K562 (cell line): Measurements from ENCODE around the gene INO80. TPM values are rescaled to one million over a fixed set of nuclear protein-coding genes. Genes with fewer than 3 reads are reported as not detected.
A peak's percentile ranks its signal among the peaks of the same experiment; 100 is the strongest.

ENCODE experiments used
- ATAC-seq: fragments of 200-7000 bp; cut with Tn5 transposase; 3 replicates; pipeline ENCODE4 v1.9.1; 2020; ENCODE audit warnings: moderate library complexity
- BruUV-seq: library from RNA; stranded (reverse); fragments of 400-500 nt; replicated peaks from 2 replicates; lab custom pipeline; 2021; lab: Mats Ljungman, UMichigan
- CTCF ChIA-PET: fragments of 300-600 bp; formaldehyde crosslinking; extraction: SDS; loops from one replicate; lab custom pipeline; 2021; ENCODE audit warnings: low intra/inter-chr PET ratio; lab: Yijun Ruan, JAX
- POLR2A ChIA-PET: fragments of 300-600, 350-650 bp; sonication (Branson Sonifier 250); formaldehyde crosslinking; extraction: SDS; loops from one replicate; lab custom pipeline; 2021; ENCODE audit warnings: antibody characterized with exemption, inconsistent platforms; lab: Yijun Ruan, JAX
- DNase-seq, 4 experiments: peaks; one replicate each; pipeline versions ENCODE4 v3.0.0 to v3.0.0-alpha.2; 2011 to 2018; ENCODE audit warnings: low spot score in 3 of 4, mixed read lengths in 3 of 4; ENCODE audit errors: extremely low read depth in 1 of 4
- FAIRE-seq: peaks from 2 replicates; lab custom pipeline; 2011; peaks lifted over from hg19 to GRCh38; lab: Jason Lieb, UNC
- H2AFZ ChIP-seq: 2 replicates; pipeline ENCODE4 v1.6.0; 2011; ENCODE audit warnings: low read depth, low read length, control low read depth, inconsistent platforms
- H3K27ac ChIP-seq: fragments of 200-600 bp; 3 replicates; pipeline ENCODE4 v1.8.0; 2011; ENCODE audit warnings: low read depth, mild to moderate bottlenecking, control low read depth, inconsistent platforms, low read length, moderate library complexity, mixed read lengths; ENCODE audit errors: extremely low read depth
- H3K27me3 ChIP-seq, 2 experiments: fragments of 300-600 bp in 1 of 2; 2 replicates in 1 of 2; 3 replicates in 1 of 2; pipeline versions ENCODE4 v1.6.0 to v1.8.0; 2011; ENCODE audit warnings: inconsistent platforms in 2 of 2, low read length in 2 of 2, mild to moderate bottlenecking in 1 of 2, mixed read lengths in 1 of 2, moderate library complexity in 1 of 2; ENCODE audit not compliant: control insufficient read depth in 2 of 2, insufficient read depth in 2 of 2
- H3K36me3 ChIP-seq: fragments of 300-600 bp; 3 replicates; pipeline ENCODE4 v1.8.0; 2011; ENCODE audit warnings: mild to moderate bottlenecking, low read length, inconsistent platforms; ENCODE audit not compliant: control insufficient read depth, insufficient read depth
- H3K4me1 ChIP-seq, 2 experiments: fragments of 200-600 bp in 1 of 2; replicated peaks in 1 of 2; 2 replicates in 1 of 2; 3 replicates in 1 of 2; pipeline versions ENCODE4 v1.5.1 to v1.8.0; 2011; ENCODE audit warnings: inconsistent platforms in 2 of 2, low read length in 2 of 2, mild to moderate bottlenecking in 1 of 2, mixed read lengths in 1 of 2, moderate library complexity in 1 of 2; ENCODE audit not compliant: control insufficient read depth in 2 of 2, insufficient read depth in 2 of 2
- H3K4me2 ChIP-seq: 2 replicates; pipeline ENCODE4 v1.6.1; 2011; ENCODE audit warnings: low read length, control low read depth, inconsistent platforms, mixed read lengths; ENCODE audit not compliant: insufficient read depth
- H3K4me3 ChIP-seq: fragments of 200-600 bp; sonication (generic), shearing (Covaris generic); 2 replicates; pipeline ENCODE4 v1.5.1; 2016; ENCODE audit warnings: control low read depth, inconsistent platforms
- H3K79me2 ChIP-seq: fragments of 200-600 bp; 3 replicates; pipeline ENCODE4 v1.8.0; 2011; ENCODE audit warnings: low read length, inconsistent platforms; ENCODE audit not compliant: control insufficient read depth, insufficient read depth
- H3K9ac ChIP-seq, 2 experiments: 2 replicates each; pipeline versions ENCODE4 v1.6.0 to v1.6.1; 2011; ENCODE audit warnings: low read depth in 2 of 2, low read length in 2 of 2, control low read depth in 1 of 2, inconsistent platforms in 1 of 2, mild to moderate bottlenecking in 1 of 2, mixed read lengths in 1 of 2; ENCODE audit not compliant: insufficient read depth in 1 of 2
- H3K9me1 ChIP-seq: one replicate; pipeline ENCODE4 v1.6.0; 2011; ENCODE audit warnings: inconsistent platforms, mild to moderate bottlenecking, low read length, moderate library complexity; ENCODE audit not compliant: control insufficient read depth, insufficient read depth
- H3K9me3 ChIP-seq: replicated peaks from 2 replicates; pipeline ENCODE4 v1.5.1; 2011; ENCODE audit warnings: low read depth, low read length, inconsistent platforms; ENCODE audit not compliant: control insufficient read depth, insufficient read depth
- H4K20me1 ChIP-seq: replicated peaks from 2 replicates; pipeline ENCODE4 v1.6.1; 2011; ENCODE audit warnings: low read length, inconsistent platforms, mixed read lengths; ENCODE audit not compliant: control insufficient read depth, insufficient read depth
- ATF1 ChIP-seq, 2 experiments: fragments of 450-650 bp in 1 of 2; IDR thresholded peaks; 2 replicates each; pipeline ENCODE4 v1.6.1; 2016; ENCODE audit warnings: missing compliant biosample characterization in 1 of 2, missing genetic modification characterization in 1 of 2
- E2F8 ChIP-seq: fragments of 450-650 bp; IDR thresholded peaks from 2 replicates; pipeline ENCODE4 v1.7.1; 2018; ENCODE audit warnings: mild to moderate bottlenecking, low read depth; ENCODE audit not compliant: partially characterized antibody
- HMGXB4 ChIP-seq: sonication (generic); formaldehyde crosslinking; IDR thresholded peaks from 2 replicates; pipeline ENCODE4 v1.8.1; 2023; ENCODE audit warnings: mild to moderate bottlenecking, missing genetic modification reagents
- NFIC ChIP-seq: fragments of 450-650 bp; IDR thresholded peaks from 2 replicates; pipeline ENCODE4 v1.6.1; 2017; ENCODE audit warnings: mild to moderate bottlenecking, inconsistent platforms
- PHF8 ChIP-seq: fragments of 200-600 bp; sonication (generic); IDR thresholded peaks from 2 replicates; pipeline ENCODE4 v1.6.1; 2012; ENCODE audit warnings: mixed run types, mild to moderate bottlenecking, inconsistent platforms, low read length, moderate library complexity, borderline replicate concordance
- WGBS: fragments of 100-300 bp; shearing (Covaris generic); methylation state at CpG from one replicate; pipeline ENCODE4 v1.1.6; 2016; ENCODE audit warnings: low coverage, mixed read lengths; ENCODE audit not compliant: insufficient coverage; ENCODE audit errors: missing lambda C conversion rate; 5-methylcytosine and 5-hydroxymethylcytosine counted together
- in situ Hi-C: fragments of 300-500 bp; cut with MboI; formaldehyde crosslinking; loops from 4 replicates; pipeline ENCODE4 v1.15.0; 2018; ENCODE audit warnings: inconsistent platforms, mixed read lengths
- intact Hi-C: fragments of 100-400 bp; cut with micrococcal nuclease; formaldehyde crosslinking; loops from 2 replicates; pipeline ENCODE4 v1.14.2; 2022
- polyA plus RNA-seq, 8 experiments: library from polyadenylated mRNA; depleted of rRNA in 4 of 8; stranded (reverse) in 5 of 8; unstranded in 3 of 8; fragments of >200 nt; fragmentation: Nextera tagmentation in 2 of 8; fragmentation: Illumina TruSeq in 1 of 8; extraction: Ambion mirVana in 2 of 8; extraction: Trizol in 1 of 8; gene quantifications; 2 replicates each; pipeline versions ENCODE4 v1.2.1 to v1.2.3, GENCODE V29; 2011 to 2014; ENCODE audit warnings: inconsistent platforms in 1 of 8, missing spikeins in 1 of 8
- total RNA-seq, 7 experiments: library from RNA; depleted of rRNA in 6 of 7; stranded (reverse); fragments of >200 nt in 6 of 7; fragmentation: Illumina TruSeq in 2 of 7; extraction: Trizol in 2 of 7; gene quantifications; 2 replicates each; pipeline versions ENCODE4 v1.2.1 to v1.2.3, GENCODE V29; 2011 to 2021; ENCODE audit warnings: low replicate concordance in 1 of 7

INO80 gene
- total and polyA plus RNA-seq, 9 of the 15 experiments (the other 6 are each of a cell fraction or from before 2014, with no cell fraction given): 1.1 to 25.7 (median 19.9) TPM

- no peak overlapping the region for H3K27ac ChIP-seq
- TF ChIP-seq NFIC (peak; percentile 24; the same call in 1 of the 2 replicates), E2F8 (no peak), HMGXB4 (CRISPR knock-in tag) (no peak), ATF1 (CRISPR knock-in tag; IDR thresholded peaks at IDR 0.05) (no peak), ATF1 (tag; IDR thresholded peaks at IDR 0.05) (no peak), PHF8 (no peak)
- in situ Hi-C loops: no loop called here
- DNase-seq: no peak
- no peak for FAIRE-seq
- H3K9me1 ChIP-seq: no peaks in the 10 kb centered on the region
- ATAC-seq: no peak
- no peaks in the 10 kb centered on the region for H3K27me3 ChIP-seq
- H4K20me1 ChIP-seq: no peaks in the 10 kb centered on the region
- H3K4me1 ChIP-seq: no peaks in the 10 kb centered on the region
- TSS peak; percentile 16 for BruUV-seq
- no peak overlapping the region for H3K4me3 ChIP-seq
- intact Hi-C loops: no loop called here
- CTCF ChIA-PET: no interaction called here
- peaks cover 75% of the 10 kb centered on the region for H3K36me3 ChIP-seq
- WGBS: 86% methylated on average over 2 of the region's 2 CpGs
- no peak overlapping the region for H3K9ac ChIP-seq
- H3K4me2 ChIP-seq: no peak overlapping the region
- H3K79me2 ChIP-seq: no peaks in the 10 kb centered on the region
- H2AFZ ChIP-seq: no peak overlapping the region
- H3K9me3 ChIP-seq: no peaks in the 10 kb centered on the region
- POLR2A ChIA-PET: no interaction called here
Measured at GRCh38 chr15:41011055-41011815, 104.8 kb downstream of the INO80 start.
